GM12865 (cell line): ENCODE data around the gene PDXK.

Experiments used
- DNase-seq: peaks from one replicate; pipeline ENCODE4 v3.0.0; 2010; ENCODE audit warnings: low read depth
- H3K4me3 ChIP-seq: 2 replicates; pipeline ENCODE4 v1.5.1; 2011; ENCODE audit warnings: mild to moderate bottlenecking, low read depth, low read length, control low read depth
- CTCF ChIP-seq: IDR thresholded peaks from 2 replicates; pipeline ENCODE4 v1.5.1; 2011; ENCODE audit warnings: low read length, control low read depth, low read depth, inconsistent platforms; ENCODE audit not compliant: insufficient read depth; ENCODE audit errors: missing control alignments

Gene PDXK

GRCh38 chr21:43766734-43767497 is 48.0 kb downstream of the PDXK start:
- no peak for TF ChIP-seq CTCF
- H3K4me3 ChIP-seq, result no peak overlapping the region
- no peak for DNase-seq

GRCh38 chr21:43767498-43767983 is 48.6 kb downstream of the PDXK start:
- no peak overlapping the region for H3K4me3 ChIP-seq
- TF ChIP-seq CTCF, result no peak
- DNase-seq, result no peak

GRCh38 chr21:43767984-43768867 is 49.3 kb downstream of the PDXK start:
- no peak for DNase-seq
- H3K4me3 ChIP-seq, result no peak overlapping the region
- no peak for TF ChIP-seq CTCF

DNA sequence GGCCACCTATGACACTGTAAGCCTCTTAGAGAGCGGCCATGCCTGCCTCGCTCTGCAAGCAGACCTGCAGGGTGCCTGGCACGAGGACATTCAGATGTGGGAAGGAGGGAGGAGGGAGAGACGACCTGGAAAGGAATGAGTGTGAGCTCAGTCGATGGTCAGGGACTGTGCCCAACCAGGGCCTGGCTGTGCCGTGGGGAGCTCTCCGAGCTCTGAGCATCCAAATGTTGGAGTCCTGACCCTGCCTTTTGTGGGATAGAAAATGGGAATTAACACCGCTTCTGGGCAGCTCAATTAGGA is 49.9 kb downstream of the PDXK start:
- no peak for DNase-seq
- no peak for TF ChIP-seq CTCF
- no peak overlapping the region for H3K4me3 ChIP-seq

DNA sequence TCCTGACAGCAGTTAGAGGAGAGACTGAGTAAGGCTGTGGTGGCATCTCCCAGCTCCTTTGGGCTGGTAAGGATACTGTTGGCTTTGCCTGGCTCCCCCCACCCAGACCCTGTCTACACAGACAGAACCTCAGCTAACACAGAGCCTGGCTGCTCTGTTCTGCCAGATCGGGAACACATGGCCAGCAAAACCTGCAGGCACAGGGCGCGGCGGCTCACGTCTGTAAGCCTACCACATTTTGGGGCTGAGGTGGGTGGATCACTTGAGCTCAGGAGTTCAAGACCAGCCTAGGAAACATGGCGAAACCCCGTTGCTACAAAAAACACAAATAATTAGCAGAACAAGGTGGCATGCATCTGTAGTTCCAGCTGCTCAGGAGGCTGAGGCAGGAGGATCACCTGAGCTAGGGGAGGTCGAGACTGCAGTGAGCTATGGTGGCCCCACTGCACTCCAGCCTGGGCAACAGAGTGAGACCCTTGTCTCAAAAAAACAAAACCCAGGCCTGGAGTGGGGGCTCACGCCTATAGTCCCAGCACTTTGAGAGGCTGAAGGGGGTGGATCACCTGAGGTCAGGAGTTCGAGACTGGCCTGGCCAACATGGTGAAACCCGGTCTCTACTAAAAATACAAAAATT is 50.5 kb downstream of the PDXK start:
- no peak for TF ChIP-seq CTCF

DNA sequence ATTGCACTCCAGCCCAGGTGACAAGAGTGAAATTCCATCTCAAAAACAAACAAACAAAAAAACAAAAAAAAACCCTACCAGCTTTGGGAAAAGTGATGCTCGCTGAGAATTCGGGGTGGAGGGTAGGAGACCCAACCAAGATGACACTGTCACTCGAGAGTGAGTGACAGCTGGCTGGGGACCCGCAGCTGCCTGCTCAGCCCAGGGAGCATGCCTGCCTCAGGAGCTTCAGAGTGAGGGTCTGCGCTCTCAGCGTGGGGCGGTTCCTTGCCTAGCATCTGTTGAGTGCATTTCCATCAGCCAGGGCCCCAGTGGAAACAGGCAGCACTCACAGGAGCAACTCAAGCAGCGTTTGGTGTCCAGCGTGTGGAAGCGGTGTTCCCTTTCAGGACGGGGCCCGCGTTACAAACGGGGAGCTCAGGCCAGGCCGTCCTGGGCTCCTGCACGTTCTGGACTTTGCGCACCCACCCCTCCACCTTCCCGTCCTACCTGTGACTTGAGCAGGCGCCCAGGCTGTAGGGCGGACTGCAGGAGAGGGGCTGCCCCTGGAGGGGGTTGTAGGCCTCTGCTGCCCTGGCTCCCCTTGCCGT is 51.2 kb downstream of the PDXK start:
- no peak for DNase-seq
- no peak overlapping the region for H3K4me3 ChIP-seq
- TF ChIP-seq CTCF, result no peak

More for the DNA sequence above, 50.5 kb downstream of the PDXK start:
- no peak for DNase-seq
- H3K4me3 ChIP-seq, result no peak overlapping the region
